Measurements from ENCODE around the gene MT1E.

GRCh38 chr16:56631197-56631596, 5.6 kb downstream of the MT1E start:
- TF ChIP-seq, protein P1, sequence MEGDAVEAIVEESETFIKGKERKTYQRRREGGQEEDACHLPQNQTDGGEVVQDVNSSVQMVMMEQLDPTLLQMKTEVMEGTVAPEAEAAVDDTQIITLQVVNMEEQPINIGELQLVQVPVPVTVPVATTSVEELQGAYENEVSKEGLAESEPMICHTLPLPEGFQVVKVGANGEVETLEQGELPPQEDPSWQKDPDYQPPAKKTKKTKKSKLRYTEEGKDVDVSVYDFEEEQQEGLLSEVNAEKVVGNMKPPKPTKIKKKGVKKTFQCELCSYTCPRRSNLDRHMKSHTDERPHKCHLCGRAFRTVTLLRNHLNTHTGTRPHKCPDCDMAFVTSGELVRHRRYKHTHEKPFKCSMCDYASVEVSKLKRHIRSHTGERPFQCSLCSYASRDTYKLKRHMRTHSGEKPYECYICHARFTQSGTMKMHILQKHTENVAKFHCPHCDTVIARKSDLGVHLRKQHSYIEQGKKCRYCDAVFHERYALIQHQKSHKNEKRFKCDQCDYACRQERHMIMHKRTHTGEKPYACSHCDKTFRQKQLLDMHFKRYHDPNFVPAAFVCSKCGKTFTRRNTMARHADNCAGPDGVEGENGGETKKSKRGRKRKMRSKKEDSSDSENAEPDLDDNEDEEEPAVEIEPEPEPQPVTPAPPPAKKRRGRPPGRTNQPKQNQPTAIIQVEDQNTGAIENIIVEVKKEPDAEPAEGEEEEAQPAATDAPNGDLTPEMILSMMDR (IDR thresholded peaks at IDR 0.05) = no peak
- TF ChIP-seq POLR2A (IDR thresholded peaks at IDR 0.05) = no peak

Data from Peyer's patch (tissue), 4 donors.